D341Med (cell line): ENCODE measurements around the gene PAGE2B.
"Not testable (repeated sequence)": the region's sequence is repeated elsewhere in the genome, so short reads cannot be mapped to it uniquely, and the experiment has no call there.

Experiments
- DNase-seq: peaks from one replicate; pipeline ENCODE4 v3.0.0; 2012; ENCODE audit warnings: low spot score

Gene PAGE2B

DNA sequence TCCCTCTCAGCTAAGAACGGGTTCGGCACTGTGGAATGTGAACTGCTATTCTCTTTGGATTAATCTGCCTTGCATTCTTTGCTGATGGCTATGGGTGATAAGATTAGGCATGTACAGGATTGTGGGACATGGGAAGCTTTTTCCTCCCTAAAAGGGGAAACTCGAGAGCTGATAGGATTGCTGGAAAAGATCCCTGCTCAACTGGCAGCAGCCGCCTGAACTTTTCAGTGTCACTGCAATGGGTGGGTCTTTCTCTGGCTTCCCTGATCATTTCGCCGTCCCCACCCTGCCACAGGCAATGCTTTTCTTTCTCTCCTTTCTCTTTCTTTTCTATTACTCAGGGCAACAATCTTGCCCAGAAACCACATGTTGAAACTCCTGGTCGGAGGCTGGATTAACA is 34.5 kb downstream of the PAGE2B start:
- no peak for DNase-seq

DNA sequence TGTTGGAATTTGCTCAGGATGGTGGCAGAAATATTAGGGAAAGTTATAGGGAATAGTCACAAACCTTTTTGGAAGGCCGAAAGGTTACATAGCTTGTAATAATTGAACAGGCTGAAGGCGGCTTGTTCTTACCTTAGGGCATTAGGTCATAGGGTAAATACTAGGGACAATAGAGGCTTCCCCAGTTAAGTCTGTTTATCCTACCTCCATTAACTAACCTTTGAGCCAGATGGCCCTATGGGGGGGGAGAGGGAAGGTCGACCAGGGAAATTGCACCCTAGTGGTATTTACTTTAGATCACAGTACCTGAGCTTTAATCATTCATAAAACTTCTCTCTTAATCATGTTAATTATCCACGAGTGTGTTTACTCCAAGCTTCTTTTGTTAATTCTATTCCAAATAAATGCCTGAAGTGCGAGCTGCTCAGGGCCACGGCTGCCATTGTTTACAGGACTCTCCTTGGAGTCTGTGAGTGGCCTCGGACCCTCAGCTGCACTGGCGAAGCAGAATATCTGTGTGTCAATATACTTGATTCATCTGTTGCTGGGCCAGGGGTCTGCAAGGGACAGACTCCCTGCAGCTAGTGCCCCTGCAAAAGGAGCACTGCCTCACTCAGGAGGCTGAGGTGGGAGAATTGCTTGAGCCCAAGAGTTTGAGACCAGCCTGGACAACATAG is 36.9 kb downstream of the PAGE2B start:
- no peak for DNase-seq

DNA sequence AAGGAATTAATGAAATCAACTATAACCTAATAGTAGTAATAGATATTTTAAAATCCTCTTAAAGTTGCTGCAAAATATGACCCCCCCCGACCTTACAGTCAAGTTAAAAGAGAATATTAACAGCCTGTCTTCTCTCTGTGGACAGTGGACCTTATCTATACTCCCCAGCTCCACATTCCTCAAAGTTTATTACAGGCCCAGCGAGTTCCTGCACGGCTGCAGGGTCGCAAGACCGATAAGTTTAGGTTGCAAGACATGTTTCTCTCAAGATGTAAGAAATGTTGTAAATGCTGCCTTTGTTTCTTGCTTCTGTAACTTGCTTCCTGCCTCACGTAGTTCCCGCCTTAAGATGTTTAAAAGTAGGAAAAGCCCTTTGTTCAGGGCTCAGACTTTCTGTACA is 41.8 kb downstream of the PAGE2B start:
- not testable (repeated sequence) for DNase-seq

DNA sequence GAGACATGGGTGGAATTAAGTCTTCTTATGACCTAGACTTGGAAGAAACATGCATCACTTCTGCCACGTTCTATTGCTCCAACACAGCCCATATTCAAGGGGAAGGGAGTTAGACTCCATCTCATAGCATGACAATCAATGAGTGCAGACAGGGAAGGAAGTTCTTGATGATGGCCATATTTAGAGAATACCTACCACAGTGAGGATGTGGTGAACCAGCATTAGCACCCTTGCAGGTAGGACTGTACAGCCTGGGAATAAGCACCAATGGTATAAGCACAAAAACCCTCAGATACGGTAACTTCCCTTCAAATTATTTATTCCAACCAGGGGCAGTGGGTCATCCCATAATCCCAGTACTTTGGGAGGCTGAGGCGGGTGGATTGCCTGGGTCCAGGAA is 43.7 kb downstream of the PAGE2B start:
- DNase-seq = no peak

DNA sequence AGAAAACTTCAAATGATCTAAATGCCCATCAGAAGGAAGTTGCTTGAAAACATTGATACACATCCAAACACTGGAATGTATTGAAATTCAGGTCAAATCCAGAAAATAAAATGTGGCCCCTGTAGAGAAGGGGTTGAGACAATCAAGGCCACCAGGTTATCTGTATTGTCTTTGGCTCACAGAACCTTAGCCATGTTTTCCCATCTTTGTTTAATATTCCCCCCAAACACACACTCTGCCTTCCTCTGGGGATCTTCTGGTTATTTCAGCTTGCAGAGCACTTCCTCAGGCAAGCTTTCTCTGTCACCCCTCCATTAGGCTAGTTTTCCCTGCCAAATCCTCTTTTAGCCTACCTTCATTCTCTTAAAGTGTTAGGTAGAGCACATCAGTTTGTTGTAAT is 44.4 kb downstream of the PAGE2B start:
- DNase-seq = no peak

DNA sequence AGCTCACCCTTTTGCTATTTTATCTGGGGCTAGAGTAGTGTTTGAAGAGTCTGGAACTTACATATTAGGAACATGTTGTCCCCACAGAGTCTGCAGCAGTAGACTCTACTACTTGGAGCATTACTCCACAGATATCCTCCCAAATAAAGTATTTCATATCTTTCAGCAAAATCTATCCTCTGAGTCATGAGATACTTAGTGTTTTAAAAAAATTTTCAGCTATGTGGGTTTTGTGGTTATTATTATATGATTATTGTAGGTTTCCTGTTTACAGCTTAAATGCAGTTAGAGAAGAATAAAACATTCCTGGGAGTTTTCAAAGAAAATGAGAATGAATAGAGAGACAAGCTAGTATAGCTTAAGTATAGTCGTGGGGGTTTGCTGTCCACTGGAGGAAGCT is 44.9 kb downstream of the PAGE2B start:
- DNase-seq = no peak

DNA sequence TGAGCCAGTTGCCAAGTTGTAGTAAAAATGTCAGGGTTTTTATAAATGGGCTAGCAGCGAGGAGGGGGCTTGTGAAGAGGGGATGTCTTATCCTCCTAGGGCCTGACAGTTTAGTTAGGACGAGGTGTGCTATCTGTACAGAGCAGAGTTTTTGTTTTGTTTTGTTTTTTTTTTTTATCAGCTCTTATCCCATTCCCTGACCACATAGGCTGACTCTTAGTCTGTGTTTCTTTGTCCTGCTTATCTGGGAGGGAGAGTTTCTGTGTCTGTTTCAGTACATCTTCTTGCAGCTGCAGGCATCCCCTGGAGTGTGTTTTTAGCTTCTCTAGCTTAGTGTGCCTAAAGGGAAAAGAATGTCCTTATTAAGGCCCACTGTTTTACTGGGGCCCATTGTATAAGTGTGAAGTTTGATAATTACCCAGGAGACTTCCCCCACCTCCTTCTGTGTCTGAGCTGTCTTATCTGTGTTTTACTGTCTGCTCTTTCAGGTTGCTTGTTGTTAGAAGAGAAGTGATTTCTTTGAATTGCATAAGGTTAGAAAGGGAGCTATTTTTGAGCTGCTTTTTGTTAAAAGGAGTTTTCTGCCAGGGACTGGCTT is 46.0 kb downstream of the PAGE2B start:
- DNase-seq = no peak

DNA sequence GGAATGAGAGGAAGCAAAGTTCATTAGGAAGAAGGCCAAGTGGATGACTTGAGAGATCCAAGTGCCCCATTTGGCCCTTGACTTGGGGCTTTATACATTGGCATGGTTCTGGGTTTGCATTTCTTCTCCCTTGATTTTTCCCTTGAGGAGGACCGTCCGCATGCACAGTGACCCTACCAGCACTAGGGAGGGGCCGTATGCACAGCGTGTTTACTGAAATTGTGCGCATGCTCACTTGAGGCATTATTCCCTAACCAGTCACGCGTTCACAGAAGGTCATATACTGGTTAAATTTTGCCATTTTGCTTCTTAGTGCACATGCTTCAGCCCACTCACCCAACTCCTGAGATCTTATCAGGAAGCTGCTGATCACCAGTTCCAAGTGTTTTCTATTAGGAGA is 49.1 kb downstream of the PAGE2B start:
- no peak for DNase-seq

DNA sequence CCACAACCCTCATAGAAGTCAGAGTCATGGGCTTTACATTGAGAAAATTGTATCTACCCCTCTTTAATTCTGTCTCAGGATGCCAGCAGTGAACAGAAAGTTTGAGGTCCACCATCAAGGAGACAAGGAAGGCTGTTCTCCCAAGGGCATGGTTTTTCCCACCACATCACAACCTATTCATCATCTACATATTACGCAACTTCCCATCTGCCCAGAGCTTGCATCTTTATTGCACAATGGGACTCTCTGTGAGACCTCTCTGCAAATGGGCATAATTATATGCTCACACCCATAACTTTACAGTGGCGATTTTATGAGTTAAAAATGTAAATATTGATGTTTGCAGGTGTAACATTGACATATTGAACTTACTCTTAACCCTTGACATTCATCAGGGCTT is 52.9 kb downstream of the PAGE2B start:
- no peak for DNase-seq
